WTC11 (cell line): ENCODE data around the gene VEGFB. TPM values are rescaled to one million over a fixed set of nuclear protein-coding genes. Genes with fewer than 3 reads are reported as not detected.

Source experiments
- ATAC-seq: fragments of 200-7000 bp; cut with Tn5 transposase; 2 replicates; pipeline ENCODE4 v1.10.0; 2021; ENCODE audit warnings: mild to moderate bottlenecking, moderate library complexity
- CTCF ChIA-PET: fragments of 300-600 bp; sonication (Branson Sonifier 250); formaldehyde crosslinking; loops from one replicate; lab custom pipeline; 2021; ENCODE audit warnings: antibody characterized with exemption; lab: Charles Lee
- POLR2A ChIA-PET: fragments of 350-600 bp; sonication (Branson Sonifier 250); formaldehyde crosslinking; loops from one replicate; lab custom pipeline; 2021; ENCODE audit warnings: antibody characterized with exemption; lab: Charles Lee
- DNase-seq: peaks from one replicate; pipeline ENCODE4 v3.0.0; 2021; ENCODE audit warnings: low spot score
- H3K27ac Mint-ChIP-seq: 2 replicates; pipeline ENCODE4 v1.8.0; 2021; ENCODE audit warnings: mixed read lengths
- H3K27me3 Mint-ChIP-seq: 2 replicates; pipeline ENCODE4 v1.8.0; 2021; ENCODE audit warnings: low read depth, mild to moderate bottlenecking, moderate library complexity, mixed read lengths
- H3K36me3 Mint-ChIP-seq: 2 replicates; pipeline ENCODE4 v1.8.0; 2021; ENCODE audit warnings: mixed read lengths
- H3K4me1 Mint-ChIP-seq: 2 replicates; pipeline ENCODE4 v1.8.0; 2022; ENCODE audit warnings: mixed read lengths
- H3K4me3 Mint-ChIP-seq: 2 replicates; pipeline ENCODE4 v1.8.0; 2021; ENCODE audit warnings: mild to moderate bottlenecking, moderate library complexity, mixed read lengths
- H3K9me3 Mint-ChIP-seq: 2 replicates; pipeline ENCODE4 v1.8.0; 2021; ENCODE audit warnings: mixed read lengths
- HMGA2 ChIP-seq: fragments of 250-450 bp; sonication (Bioruptor Pico); IDR thresholded peaks from 2 replicates; pipeline ENCODE4 v1.4.0; 2021; ENCODE audit warnings: mild to moderate bottlenecking, moderate library complexity
- JUN ChIP-seq: sonication (generic); formaldehyde crosslinking; IDR thresholded peaks from 2 replicates; pipeline ENCODE4 v1.8.0; 2023; ENCODE audit warnings: mild to moderate bottlenecking, missing genetic modification reagents
- NFATC4 ChIP-seq: fragments of 250-450 bp; sonication (Bioruptor Pico); IDR thresholded peaks from 2 replicates; pipeline ENCODE4 v1.9.0; 2021; ENCODE audit warnings: mild to moderate bottlenecking
- NR3C1 ChIP-seq: sonication (generic); formaldehyde crosslinking; conservative IDR thresholded peaks from 2 replicates; pipeline ENCODE4 v1.8.1; 2023; ENCODE audit warnings: low read depth, mild to moderate bottlenecking, missing genetic modification reagents
- ZNF121 ChIP-seq: sonication (generic); formaldehyde crosslinking; IDR thresholded peaks from 2 replicates; pipeline ENCODE4 v1.8.0; 2023; ENCODE audit warnings: missing genetic modification reagents
- ZNF317 ChIP-seq: sonication (generic); formaldehyde crosslinking; IDR thresholded peaks from 2 replicates; pipeline ENCODE4 v1.8.1; 2023; ENCODE audit warnings: low read depth, mild to moderate bottlenecking, moderate library complexity, missing genetic modification reagents, borderline replicate concordance
- ZNF423 ChIP-seq: fragments of 250-450 bp; sonication (Bioruptor Pico); IDR thresholded peaks from 2 replicates; pipeline ENCODE4 v2.1.2; 2022; ENCODE audit warnings: mild to moderate bottlenecking, moderate library complexity
- total RNA-seq: library from RNA; stranded (reverse); gene quantifications from 3 replicates; pipeline ENCODE4 v1.2.3, GENCODE V29; 2021
- TF ChIP-seq, protein P1 (sequence below): fragments of 250-450 bp; sonication (Bioruptor Pico); IDR thresholded peaks from 2 replicates; pipeline ENCODE4 v1.9.0; 2021; ENCODE audit warnings: mild to moderate bottlenecking
- TF ChIP-seq, protein P2 (sequence below): sonication (generic); formaldehyde crosslinking; IDR thresholded peaks from 2 replicates; pipeline ENCODE4 v1.8.1; 2023; ENCODE audit warnings: mild to moderate bottlenecking, missing genetic modification reagents, moderate library complexity
- TF ChIP-seq, protein P3 (sequence below): sonication (generic); formaldehyde crosslinking; IDR thresholded peaks from 2 replicates; pipeline ENCODE4 v1.8.1; 2023; ENCODE audit warnings: mild to moderate bottlenecking, missing genetic modification reagents, borderline replicate concordance
- TF ChIP-seq, protein P4 (sequence below): sonication (generic); formaldehyde crosslinking; IDR thresholded peaks from 2 replicates; pipeline ENCODE4 v1.8.1; 2022; ENCODE audit warnings: mild to moderate bottlenecking, moderate library complexity, missing genetic modification reagents

Gene VEGFB
- total RNA-seq, 1 experiment from 2014 or later, result 51.7 TPM

DNA sequence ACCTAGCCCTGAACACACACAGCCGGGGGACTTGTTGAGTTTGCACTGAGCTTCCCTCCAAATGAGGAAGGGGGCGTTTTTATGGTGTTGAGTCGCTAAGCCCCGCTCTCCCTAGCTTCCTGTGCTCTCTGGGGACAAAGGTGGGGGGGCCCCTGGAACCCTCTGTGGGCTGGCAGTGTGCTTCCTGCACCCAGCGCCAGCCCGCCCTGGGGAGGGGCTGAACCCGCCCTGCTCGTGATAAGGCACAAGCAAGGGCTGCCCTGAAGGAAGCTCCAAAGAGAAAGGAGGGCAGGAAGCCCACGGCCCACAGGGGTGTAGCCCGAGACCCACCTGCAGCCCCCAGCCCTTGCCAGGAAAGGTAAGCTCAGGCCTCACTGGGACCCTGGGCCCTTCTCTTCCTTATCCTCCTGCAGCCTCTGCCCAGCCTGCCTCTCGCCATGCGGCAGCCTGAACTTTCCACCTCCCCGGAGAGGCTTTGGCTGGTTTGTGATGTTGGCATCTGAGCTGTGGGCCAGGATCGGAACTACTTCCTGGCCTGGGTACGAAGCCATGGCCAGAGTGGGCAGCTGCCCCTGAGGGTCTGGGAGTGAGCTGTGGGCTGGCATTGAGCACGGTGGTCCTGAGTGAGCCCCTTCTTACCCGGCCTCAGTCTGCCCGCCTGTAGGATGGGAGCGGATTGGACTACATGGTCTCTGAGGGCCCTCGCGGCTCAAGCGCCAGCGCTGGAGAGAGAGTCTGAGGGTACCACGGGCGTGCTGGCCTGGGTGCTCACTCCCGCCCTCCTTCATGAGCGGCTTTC lies 27.7 kb upstream of the VEGFB start, which contains the start of gene FERMT3:
FERMT3 (plus strand) TSS at position 265 of the 799 bp plus-strand sequence. CDS start 644 bp downstream, outside the sequence.
- Mint-ChIP-seq H3K4me3 (no peak within 1 kb of the TSS), H3K9me3 (no peaks in the 10 kb centered on the region), H3K27me3 (no peaks in the 10 kb centered on the region), H3K4me1 (peaks cover 6% of the 10 kb centered on the region)
- TF ChIP-seq ZNF423 (CRISPR knock-in tag) (no peak), ZNF317 (CRISPR knock-in tag) (no peak), HMGA2 (CRISPR knock-in tag) (no peak), JUN (CRISPR knock-in tag) (no peak), ZNF121 (no peak)
- TF ChIP-seq, protein P1, sequence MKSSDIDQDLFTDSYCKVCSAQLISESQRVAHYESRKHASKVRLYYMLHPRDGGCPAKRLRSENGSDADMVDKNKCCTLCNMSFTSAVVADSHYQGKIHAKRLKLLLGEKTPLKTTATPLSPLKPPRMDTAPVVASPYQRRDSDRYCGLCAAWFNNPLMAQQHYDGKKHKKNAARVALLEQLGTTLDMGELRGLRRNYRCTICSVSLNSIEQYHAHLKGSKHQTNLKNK (CRISPR knock-in tag), result no peak
- TF ChIP-seq, protein P2, sequence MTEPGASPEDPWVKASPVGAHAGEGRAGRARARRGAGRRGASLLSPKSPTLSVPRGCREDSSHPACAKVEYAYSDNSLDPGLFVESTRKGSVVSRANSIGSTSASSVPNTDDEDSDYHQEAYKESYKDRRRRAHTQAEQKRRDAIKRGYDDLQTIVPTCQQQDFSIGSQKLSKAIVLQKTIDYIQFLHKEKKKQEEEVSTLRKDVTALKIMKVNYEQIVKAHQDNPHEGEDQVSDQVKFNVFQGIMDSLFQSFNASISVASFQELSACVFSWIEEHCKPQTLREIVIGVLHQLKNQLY (CRISPR knock-in tag), result no peak
- TF ChIP-seq, protein P3, sequence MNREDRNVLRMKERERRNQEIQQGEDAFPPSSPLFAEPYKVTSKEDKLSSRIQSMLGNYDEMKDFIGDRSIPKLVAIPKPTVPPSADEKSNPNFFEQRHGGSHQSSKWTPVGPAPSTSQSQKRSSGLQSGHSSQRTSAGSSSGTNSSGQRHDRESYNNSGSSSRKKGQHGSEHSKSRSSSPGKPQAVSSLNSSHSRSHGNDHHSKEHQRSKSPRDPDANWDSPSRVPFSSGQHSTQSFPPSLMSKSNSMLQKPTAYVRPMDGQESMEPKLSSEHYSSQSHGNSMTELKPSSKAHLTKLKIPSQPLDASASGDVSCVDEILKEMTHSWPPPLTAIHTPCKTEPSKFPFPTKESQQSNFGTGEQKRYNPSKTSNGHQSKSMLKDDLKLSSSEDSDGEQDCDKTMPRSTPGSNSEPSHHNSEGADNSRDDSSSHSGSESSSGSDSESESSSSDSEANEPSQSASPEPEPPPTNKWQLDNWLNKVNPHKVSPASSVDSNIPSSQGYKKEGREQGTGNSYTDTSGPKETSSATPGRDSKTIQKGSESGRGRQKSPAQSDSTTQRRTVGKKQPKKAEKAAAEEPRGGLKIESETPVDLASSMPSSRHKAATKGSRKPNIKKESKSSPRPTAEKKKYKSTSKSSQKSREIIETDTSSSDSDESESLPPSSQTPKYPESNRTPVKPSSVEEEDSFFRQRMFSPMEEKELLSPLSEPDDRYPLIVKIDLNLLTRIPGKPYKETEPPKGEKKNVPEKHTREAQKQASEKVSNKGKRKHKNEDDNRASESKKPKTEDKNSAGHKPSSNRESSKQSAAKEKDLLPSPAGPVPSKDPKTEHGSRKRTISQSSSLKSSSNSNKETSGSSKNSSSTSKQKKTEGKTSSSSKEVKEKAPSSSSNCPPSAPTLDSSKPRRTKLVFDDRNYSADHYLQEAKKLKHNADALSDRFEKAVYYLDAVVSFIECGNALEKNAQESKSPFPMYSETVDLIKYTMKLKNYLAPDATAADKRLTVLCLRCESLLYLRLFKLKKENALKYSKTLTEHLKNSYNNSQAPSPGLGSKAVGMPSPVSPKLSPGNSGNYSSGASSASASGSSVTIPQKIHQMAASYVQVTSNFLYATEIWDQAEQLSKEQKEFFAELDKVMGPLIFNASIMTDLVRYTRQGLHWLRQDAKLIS (CRISPR knock-in tag), result no peak
- TF ChIP-seq, all 79 proteins: peak for 0
- H3K36me3 Mint-ChIP-seq, result peaks cover 30% of the 10 kb centered on the region
- no peak for DNase-seq
- H3K27ac Mint-ChIP-seq, result no peak within 1 kb of the TSS
- no peak for ATAC-seq
- ChIA-PET CTCF (interaction anchor here (0.8 to 5.4 kb wide), 9 partner anchors 10 to 243 kb away, joined by 3 to 76 read pairs (median 5); partner anchors contain the start of genes FKBP2, NUDT22, PLCB3 and STIP1), POLR2A (interaction anchor here (0.6 to 1.5 kb wide), 4 partner anchors 13 to 36 kb away, joined by 3 to 4 read pairs (median 3); partner anchors contain the start of genes NUDT22 and TRPT1)

DNA sequence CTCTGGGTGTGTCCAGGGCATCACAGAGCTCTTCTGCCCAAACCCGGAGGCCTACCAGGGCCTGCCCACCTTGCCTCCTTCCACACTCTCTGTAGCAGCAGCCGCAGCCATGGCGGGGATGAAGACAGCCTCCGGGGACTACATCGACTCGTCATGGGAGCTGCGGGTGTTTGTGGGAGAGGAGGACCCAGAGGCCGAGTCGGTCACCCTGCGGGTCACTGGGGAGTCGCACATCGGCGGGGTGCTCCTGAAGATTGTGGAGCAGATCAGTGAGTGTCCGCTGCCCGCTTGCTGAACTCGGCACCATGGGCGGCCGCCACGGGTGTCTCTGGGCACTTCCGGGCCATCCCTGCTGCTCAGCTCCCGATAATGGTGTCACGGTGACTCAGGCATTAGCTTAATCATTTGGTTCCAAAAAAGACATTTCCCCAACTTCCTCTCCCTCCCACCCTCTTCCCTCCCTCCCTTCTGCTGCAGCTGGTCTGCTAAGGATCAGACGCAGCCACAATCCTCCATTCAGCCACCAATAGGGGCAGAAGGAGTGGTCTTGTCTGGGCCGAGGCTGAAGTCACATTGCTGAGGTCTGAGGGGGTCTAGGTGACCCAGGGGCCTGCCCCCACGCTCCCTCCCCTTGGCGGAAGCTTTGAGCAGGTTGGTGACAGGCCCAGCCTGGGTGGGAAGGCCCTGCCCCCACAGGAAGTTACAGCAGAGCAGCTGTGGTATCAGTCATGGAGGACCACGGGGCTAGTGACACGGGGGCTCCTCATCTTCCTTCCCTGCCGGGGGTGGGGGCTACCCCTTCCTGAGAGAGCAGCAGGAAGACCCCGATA lies 26.9 kb upstream of the VEGFB start:
- Mint-ChIP-seq H3K36me3 (peaks cover 25% of the 10 kb centered on the region), H3K9me3 (no peaks in the 10 kb centered on the region), H3K4me3 (no peak overlapping the region), H3K27ac (no peak overlapping the region), H3K4me1 (peaks cover 6% of the 10 kb centered on the region), H3K27me3 (no peaks in the 10 kb centered on the region)
- ChIA-PET CTCF (interaction anchor here (0.6 to 5.4 kb wide), 10 partner anchors 9 to 556 kb away, joined by 3 to 76 read pairs (median 5); partner anchors contain the start of genes FLRT1, NUDT22, PLCB3 and STIP1), POLR2A (interaction anchor here (1.5 kb wide), 1 partner anchor 12 kb away, joined by 4 read pairs; no protein-coding TSS in a partner anchor)
- ATAC-seq, result no peak
- no peak for DNase-seq
- TF ChIP-seq, protein P4, sequence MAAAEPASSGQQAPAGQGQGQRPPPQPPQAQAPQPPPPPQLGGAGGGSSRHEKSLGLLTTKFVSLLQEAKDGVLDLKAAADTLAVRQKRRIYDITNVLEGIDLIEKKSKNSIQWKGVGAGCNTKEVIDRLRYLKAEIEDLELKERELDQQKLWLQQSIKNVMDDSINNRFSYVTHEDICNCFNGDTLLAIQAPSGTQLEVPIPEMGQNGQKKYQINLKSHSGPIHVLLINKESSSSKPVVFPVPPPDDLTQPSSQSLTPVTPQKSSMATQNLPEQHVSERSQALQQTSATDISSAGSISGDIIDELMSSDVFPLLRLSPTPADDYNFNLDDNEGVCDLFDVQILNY (CRISPR knock-in tag), result no peak
- TF ChIP-seq NFATC4 (CRISPR knock-in tag) (no peak), NR3C1 (CRISPR knock-in tag) (no peak)
